Activated CD4-positive, alpha-beta T cell treated with anti-CD3 and anti-CD28 coated beads, Interleukin-2, amount 10 ng/mL, durations not matched to agents 24 days and 14 days (primary cell): ENCODE results near the gene CHAD. TPM values are rescaled to one million over a fixed set of nuclear protein-coding genes. Genes with fewer than 3 reads are reported as not detected.

Source experiments
- DNase-seq: peaks from one replicate; pipeline ENCODE4 v3.0.0; 2022
- H3K27ac Mint-ChIP-seq: one replicate; pipeline ENCODE4 v1.8.0; 2022; ENCODE audit warnings: mild to moderate bottlenecking, mixed read lengths
- H3K27me3 Mint-ChIP-seq: one replicate; pipeline ENCODE4 v1.8.0; 2022; ENCODE audit warnings: mixed read lengths
- H3K36me3 Mint-ChIP-seq: one replicate; pipeline ENCODE4 v1.8.0; 2022; ENCODE audit warnings: low read depth, mild to moderate bottlenecking, mixed read lengths
- H3K4me1 Mint-ChIP-seq: one replicate; pipeline ENCODE4 v1.8.0; 2021; ENCODE audit warnings: mixed read lengths
- H3K4me3 Mint-ChIP-seq: one replicate; pipeline ENCODE4 v1.8.0; 2022; ENCODE audit warnings: mild to moderate bottlenecking, moderate library complexity, mixed read lengths
- H3K9me3 Mint-ChIP-seq: one replicate; pipeline ENCODE4 v1.8.0; 2021; ENCODE audit warnings: mixed read lengths
- intact Hi-C: fragments of 100-400 bp; cut with micrococcal nuclease; formaldehyde crosslinking; loops from one replicate; pipeline ENCODE4 v1.15.1; 2023
- total RNA-seq: library from RNA; stranded (reverse); gene quantifications from 2 replicates; pipeline ENCODE4 v1.2.3, GENCODE V29; 2022

The CHAD gene
- total RNA-seq, 1 donor from 2014 or later = not detected

DNA sequence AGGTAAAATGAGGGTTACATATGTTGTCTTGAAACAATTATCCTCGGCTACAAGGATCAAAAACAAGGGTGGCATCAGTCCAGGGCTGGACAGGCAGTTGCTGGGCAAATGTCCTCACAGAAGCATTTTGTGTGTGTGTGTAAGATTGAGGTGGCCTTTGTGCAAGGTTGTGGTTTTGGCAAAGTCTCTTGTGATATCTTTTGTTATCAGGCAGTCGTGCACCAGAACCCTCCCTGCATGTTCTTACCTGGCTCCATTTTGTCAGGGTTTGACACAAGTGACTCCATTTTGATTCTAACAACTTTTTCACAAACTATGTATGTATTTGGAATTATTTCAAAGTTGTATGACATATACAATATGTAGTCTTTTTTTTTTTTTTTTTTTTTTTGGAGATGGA, 20.0 kb downstream of the CHAD start:
- intact Hi-C loops = no loop called here
- H3K9me3 Mint-ChIP-seq = no peaks in the 10 kb centered on the region
- H3K4me3 Mint-ChIP-seq = no peak overlapping the region
- H3K36me3 Mint-ChIP-seq = no peaks in the 10 kb centered on the region
- H3K27me3 Mint-ChIP-seq = no peaks in the 10 kb centered on the region
- H3K27ac Mint-ChIP-seq = no peak overlapping the region
- DNase-seq = no peak
- peaks cover 2% of the 10 kb centered on the region for H3K4me1 Mint-ChIP-seq

DNA sequence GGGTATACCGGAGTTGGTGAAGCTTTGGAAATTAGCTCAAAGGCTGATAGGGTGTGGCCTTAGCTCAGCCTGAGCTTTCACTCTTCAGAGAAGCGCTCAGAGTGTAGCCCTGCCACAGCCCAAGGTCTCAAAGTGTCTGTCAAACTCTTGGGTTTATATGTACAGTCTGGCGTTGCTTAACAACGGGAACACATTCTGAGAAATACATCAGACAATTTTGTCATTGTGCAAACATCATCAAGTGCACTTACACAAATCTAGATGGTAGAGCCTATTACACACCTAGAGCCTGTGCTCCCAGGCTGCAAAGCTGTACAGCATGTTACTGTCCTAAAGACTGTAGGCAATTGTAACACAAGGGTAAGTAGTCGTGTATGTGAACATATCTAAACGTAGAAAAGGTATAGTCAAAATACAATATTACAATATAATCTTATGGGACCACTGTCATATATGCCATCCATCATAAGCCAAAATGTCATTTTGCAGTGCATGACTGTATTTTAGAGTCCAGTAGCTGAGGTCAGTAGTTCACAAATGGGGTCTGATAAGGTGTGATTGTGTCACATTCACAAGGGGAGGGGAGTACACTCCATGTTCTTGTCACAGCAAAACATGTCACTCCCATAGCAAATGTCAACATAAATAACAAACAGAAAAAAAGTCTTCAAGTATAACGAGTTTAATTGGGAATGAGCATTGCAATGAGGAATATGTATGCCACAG, 20.6 kb downstream of the CHAD start:
- Mint-ChIP-seq H3K27ac (no peak overlapping the region), H3K36me3 (no peaks in the 10 kb centered on the region), H3K4me3 (no peak overlapping the region), H3K27me3 (no peaks in the 10 kb centered on the region), H3K4me1 (peaks cover 2% of the 10 kb centered on the region), H3K9me3 (no peaks in the 10 kb centered on the region)
- intact Hi-C loops = no loop called here
- DNase-seq = no peak

DNA sequence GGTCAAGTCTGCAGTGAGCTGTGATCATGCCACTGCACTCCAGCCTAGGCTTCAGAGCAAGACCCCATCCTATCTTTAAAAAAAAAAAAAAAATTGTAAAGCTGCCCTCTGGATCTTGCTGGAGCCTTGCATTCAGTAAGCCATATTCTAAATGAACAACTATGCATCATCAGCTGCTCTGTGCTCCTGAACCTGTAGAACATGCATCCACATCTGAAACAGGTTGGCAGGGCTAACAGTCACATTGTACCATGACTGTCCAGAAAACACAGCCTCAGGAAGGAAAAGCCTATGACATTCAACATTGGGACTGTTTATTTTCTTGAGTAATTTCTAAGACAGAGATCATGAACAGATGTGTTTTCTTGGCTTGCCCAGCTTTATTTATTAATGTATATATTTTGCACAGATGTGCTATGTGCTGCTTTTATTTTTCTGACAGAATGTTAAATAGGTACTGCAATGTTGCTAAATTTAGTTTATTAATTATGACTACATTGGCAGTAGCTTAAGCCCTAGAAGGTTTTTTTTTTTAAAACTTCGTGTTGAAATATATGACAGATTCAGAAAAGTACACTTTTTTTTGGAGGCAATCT, 22.9 kb downstream of the CHAD start:
- H3K36me3 Mint-ChIP-seq = no peaks in the 10 kb centered on the region
- no peaks in the 10 kb centered on the region for H3K4me1 Mint-ChIP-seq
- no peaks in the 10 kb centered on the region for H3K27me3 Mint-ChIP-seq
- no peaks in the 10 kb centered on the region for H3K9me3 Mint-ChIP-seq
- no peak for DNase-seq
- H3K4me3 Mint-ChIP-seq = no peak overlapping the region
- intact Hi-C loops = no loop called here
- no peak overlapping the region for H3K27ac Mint-ChIP-seq

DNA sequence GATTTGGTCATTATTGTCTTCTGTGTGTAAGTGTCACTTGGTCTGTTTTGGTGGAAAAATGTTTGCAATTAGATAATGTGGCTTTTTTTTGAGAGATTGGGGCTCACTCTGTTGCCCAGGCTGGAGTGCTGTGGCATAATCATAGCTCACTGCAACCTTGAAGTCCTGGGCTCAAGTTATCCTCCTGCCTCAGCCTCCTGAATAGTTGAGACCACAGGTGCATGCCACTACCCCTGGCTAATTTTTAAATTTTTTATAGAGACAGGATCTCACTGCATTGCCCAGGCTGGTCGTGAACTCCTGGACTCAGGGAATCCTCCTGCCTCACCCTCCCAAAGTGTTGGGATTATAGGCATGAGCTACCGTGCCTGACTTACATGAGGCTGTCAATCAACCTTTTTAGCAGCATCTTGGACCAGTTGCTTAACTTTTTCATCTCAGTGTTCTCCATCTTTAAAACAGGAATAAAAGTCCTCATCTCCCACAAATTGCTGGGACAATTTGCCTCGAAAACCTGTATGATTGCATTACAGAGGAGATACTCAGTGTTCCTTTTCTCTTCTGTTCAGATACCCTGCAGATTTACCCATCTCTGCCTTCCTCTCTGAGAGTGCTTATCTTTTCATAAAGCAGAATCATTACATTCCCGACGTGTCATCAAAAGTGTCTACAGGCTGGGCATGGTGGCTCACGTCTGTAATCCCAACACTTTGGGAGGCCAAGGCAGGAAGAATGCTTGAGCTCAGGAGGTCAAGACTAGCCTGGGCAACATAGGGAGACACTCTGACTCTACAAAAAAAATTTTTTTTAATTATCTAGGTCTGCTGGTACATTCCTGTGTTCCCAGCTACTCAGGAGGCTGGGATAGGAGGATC, 23.6 kb downstream of the CHAD start:
- intact Hi-C loops = no loop called here
- Mint-ChIP-seq H3K4me3 (no peak overlapping the region), H3K36me3 (no peaks in the 10 kb centered on the region), H3K27ac (no peak overlapping the region), H3K27me3 (no peaks in the 10 kb centered on the region), H3K9me3 (no peaks in the 10 kb centered on the region), H3K4me1 (no peaks in the 10 kb centered on the region)
- DNase-seq = no peak

DNA sequence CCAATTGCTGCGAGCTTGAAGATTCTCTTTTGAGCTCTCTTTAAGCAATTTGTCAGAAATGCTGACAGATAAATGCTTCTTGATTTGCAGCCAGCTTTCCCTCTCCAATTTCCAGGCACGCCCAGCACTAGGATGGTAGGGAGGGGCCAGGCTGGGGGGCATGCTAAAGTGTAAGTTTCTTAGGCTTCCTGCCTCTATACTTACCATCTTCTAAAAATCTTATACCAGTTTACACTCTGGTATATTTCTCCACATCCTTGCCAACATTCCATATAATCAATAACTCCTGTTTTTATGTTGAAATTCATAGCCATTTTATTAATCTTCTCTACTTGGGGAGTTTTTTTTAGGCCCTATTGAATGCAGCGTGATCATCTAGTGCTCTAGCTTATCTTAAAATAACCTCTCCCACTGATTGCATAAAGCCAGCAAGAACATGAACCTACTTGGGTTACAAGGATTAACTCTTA, 25.1 kb downstream of the CHAD start:
- intact Hi-C loops = no loop called here
- H3K4me1 Mint-ChIP-seq = no peaks in the 10 kb centered on the region
- DNase-seq = no peak
- H3K27ac Mint-ChIP-seq = no peak overlapping the region
- no peaks in the 10 kb centered on the region for H3K9me3 Mint-ChIP-seq
- no peaks in the 10 kb centered on the region for H3K27me3 Mint-ChIP-seq
- H3K4me3 Mint-ChIP-seq = no peak overlapping the region
- no peaks in the 10 kb centered on the region for H3K36me3 Mint-ChIP-seq

DNA sequence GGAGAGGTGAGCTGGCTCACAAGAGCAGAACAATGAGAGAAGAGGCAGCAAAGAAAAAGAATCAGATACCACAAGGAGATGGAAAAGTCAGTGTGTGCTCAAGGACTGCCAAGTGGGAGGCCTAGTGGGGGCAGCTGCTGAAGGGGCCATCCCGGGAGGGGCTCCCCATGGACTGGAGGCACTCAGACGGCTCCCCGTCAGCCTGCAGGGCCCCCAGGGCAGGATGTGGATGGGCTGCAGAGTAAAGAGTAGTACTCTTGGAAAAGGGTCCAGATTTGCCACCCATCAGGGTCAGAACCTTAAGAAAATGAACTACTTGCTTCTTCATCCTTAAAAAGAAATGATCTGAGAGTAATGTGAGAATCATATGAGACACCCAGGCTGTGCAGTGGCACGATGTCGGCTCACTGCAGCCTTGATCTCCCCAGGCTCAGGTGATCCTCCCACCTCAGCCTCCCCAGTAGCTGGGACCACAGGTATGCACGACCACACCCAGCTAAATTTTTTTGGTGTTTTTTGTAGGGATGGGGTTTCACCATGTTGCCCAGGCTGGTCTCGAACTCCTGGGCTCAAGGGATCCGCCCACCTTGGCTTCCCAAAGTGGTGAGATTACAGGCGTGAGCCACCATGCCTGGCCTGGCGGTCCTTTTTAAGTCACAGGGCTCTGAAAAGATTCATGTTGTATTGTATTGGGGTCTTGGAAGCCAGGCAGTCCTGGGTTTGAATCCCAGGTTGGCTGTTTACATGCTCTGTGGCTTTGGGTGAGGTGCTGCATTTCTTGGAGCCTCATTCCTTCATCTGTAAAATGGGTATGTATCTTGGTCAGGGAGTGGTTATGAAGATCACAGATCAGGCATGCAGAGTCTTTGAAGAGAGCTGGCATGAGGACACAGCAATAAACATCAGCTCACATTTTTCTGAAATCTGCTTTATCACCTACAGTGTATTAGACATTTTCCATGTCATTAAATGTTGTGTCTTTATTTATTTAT, 27.5 kb downstream of the CHAD start:
- no peaks in the 10 kb centered on the region for H3K27me3 Mint-ChIP-seq
- no peak overlapping the region for H3K27ac Mint-ChIP-seq
- intact Hi-C loops = no loop called here
- H3K4me3 Mint-ChIP-seq = no peak overlapping the region
- H3K9me3 Mint-ChIP-seq = no peaks in the 10 kb centered on the region
- DNase-seq = no peak
- H3K36me3 Mint-ChIP-seq = no peaks in the 10 kb centered on the region
- no peaks in the 10 kb centered on the region for H3K4me1 Mint-ChIP-seq

DNA sequence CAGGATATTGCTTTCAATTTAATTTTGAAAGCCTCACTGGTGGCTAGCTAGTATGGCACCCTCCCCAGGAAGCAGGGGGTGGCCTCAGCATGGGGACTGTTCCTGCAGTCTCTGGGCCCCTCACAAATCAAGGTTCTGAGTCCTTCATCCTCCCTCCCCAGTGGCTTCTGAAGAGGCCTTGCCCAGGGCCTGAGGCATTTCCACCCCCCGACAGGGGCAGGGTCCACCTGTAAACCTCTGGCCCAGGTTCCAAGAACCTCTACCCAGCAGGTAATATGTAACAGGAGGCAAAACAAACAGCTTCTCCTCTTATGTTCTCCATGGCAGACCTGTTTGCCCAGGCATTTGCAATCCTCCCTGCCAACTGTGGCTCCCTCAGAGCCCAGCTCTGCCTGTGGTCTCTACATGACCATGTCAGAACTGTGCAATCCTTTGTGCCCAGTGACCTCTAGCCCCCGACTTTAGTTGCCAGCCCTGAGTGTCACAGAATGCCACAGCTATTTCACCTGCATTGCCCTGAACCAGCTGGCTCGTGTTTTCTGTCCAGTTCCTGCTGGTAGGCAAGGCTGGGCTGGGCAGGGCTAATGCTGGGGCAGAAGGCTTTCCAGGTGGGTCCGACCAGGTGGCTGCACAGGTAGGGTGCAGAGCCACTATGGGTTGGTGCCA, 28.4 kb downstream of the CHAD start:
- DNase-seq = no peak
- H3K9me3 Mint-ChIP-seq = no peaks in the 10 kb centered on the region
- no peaks in the 10 kb centered on the region for H3K36me3 Mint-ChIP-seq
- H3K4me3 Mint-ChIP-seq = no peak overlapping the region
- no peak overlapping the region for H3K27ac Mint-ChIP-seq
- intact Hi-C loops = no loop called here
- no peaks in the 10 kb centered on the region for H3K4me1 Mint-ChIP-seq
- no peaks in the 10 kb centered on the region for H3K27me3 Mint-ChIP-seq

DNA sequence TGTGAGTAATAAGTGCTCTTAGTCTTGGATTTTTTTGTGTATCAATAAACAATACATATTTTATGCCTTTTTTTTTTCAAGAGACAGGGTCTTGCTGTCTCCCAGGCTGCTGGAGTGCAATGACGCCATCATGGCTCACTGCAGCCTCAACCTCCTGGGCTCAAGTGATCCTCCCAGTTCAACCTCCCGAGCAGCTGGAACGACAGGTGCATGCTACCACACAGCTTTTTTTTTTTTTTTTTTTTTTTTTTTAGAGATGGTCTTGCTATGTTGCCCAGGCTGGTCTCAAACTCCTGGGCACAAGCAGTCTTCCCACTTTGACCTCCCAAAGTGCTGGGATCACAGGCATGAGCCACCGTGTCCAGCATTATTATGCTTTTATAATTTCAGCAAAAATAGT, 29.7 kb downstream of the CHAD start:
- H3K4me3 Mint-ChIP-seq = no peak overlapping the region
- intact Hi-C loops = no loop called here
- no peak for DNase-seq
- no peaks in the 10 kb centered on the region for H3K27me3 Mint-ChIP-seq
- no peaks in the 10 kb centered on the region for H3K9me3 Mint-ChIP-seq
- no peaks in the 10 kb centered on the region for H3K4me1 Mint-ChIP-seq
- no peak overlapping the region for H3K27ac Mint-ChIP-seq
- H3K36me3 Mint-ChIP-seq = no peaks in the 10 kb centered on the region

DNA sequence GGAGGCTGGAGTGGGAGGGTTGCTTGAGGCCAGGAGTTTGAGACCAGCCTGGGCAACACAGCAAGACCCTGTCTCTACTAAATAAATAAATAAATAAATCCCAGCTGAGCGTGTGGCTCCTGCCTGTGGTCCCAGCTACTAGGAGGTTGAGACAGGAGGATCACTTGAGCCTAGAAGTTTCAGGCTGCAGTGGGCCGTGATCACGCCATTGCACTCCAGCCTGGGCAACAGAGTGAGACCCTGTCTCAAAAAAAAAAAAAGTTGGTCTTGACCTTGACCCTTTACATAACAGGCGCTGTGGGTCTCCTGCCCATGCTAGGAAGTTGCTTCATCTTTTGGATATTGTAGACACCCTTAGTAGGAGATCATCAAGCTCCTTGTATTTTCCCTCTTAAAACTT, 31.3 kb downstream of the CHAD start:
- no peaks in the 10 kb centered on the region for H3K4me1 Mint-ChIP-seq
- H3K27ac Mint-ChIP-seq = no peak overlapping the region
- H3K9me3 Mint-ChIP-seq = no peaks in the 10 kb centered on the region
- H3K4me3 Mint-ChIP-seq = no peak overlapping the region
- no peaks in the 10 kb centered on the region for H3K36me3 Mint-ChIP-seq
- intact Hi-C loops = no loop called here
- no peak for DNase-seq
- H3K27me3 Mint-ChIP-seq = no peaks in the 10 kb centered on the region

DNA sequence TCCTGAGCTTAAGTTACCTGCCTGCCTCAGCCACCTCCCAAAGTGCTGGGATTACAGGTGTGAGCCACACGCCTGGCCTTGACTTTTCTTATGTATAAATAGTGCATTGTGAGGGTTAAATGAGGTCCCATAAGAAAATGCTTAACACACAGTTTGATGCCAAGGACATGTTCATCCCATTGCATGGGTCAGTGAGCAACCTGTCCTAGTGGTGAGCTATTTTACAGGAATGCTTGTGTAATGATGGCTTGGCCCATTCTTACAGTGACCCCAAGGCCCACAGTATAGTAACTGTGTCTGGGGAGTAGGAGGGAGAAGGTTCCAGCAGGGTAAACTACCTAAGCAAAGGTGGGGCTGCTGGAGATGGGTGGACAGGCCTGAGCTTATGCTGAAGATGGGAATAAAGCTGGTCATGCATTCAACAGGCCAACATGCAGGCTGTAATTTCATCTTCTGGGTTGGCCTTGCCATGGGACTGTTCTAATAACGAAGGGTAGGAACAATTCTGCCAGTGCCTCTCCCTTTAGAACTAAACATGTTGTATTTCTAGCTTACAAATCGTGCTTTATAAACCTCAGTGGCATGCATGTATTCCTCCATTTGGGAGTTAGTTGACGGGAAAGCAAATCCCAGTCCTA, 36.4 kb downstream of the CHAD start:
- Mint-ChIP-seq H3K27ac (no peak overlapping the region), H3K36me3 (peaks cover 1% of the 10 kb centered on the region), H3K4me3 (no peak overlapping the region), H3K27me3 (no peaks in the 10 kb centered on the region), H3K9me3 (no peaks in the 10 kb centered on the region), H3K4me1 (peaks cover 9% of the 10 kb centered on the region)
- intact Hi-C loops = no loop called here
- DNase-seq = no peak

DNA sequence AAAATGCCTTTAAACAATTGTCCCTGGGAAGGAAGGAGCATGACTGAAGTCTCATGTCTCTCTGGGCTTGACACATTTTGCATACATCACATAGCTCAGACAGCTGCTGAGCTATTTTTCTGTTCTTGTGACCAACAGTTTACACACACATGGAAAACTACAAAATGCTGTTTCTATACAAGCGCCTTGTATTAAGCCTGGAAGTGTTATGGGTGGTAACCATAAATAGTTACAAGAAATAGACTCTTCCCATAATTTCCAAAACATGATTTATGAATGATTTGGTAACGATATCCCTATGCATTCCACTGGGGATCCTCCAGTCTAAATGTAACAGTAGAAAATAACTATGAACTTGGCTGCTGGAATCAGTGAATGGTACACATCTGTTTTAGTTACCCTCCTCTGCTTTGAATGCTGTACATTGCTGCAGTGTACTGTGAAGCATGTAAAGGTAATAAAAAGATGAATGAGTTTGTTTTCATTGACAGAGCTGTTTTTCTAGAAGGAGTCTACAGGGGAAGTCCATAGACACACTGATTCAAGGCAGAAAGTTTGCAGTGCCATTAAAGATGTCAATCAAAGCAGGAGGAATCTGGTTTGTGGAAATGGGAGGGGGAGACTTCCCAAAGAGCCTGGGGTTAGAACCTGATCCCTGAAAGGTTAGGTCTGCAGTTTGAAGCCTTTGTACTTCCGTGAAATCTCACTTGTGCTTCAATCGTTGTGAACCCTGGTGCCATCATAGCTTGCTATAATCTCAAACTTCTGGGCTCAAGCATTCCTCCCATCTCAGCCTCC, 37.7 kb downstream of the CHAD start:
- Mint-ChIP-seq H3K27me3 (no peaks in the 10 kb centered on the region), H3K4me3 (no peak overlapping the region), H3K36me3 (peaks cover 1% of the 10 kb centered on the region), H3K4me1 (peaks cover 15% of the 10 kb centered on the region), H3K27ac (no peak overlapping the region), H3K9me3 (no peaks in the 10 kb centered on the region)
- DNase-seq = no peak
- intact Hi-C loops = no loop called here

DNA sequence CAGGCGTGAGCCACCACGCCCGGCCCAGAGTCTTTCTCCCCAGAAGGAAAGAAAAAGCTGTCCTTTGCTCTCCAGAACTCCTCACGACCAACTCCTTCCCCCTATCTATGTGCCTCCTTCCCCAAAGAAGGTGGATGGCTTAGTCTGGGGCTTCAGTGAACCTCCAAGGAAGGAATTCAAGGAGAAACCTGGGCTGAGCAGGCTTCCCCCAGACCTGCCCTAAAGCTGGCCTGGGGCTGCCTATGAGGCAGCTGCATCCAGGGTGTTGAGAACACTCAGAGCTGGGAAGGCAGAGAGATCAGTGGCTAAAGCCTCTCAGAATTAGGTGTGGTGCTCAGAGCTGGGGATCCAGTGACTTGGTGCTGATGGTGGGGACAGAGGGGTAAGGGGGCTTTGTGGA, 38.9 kb downstream of the CHAD start:
- Mint-ChIP-seq H3K9me3 (no peaks in the 10 kb centered on the region), H3K4me3 (no peak overlapping the region), H3K4me1 (peaks cover 21% of the 10 kb centered on the region), H3K36me3 (peaks cover 1% of the 10 kb centered on the region), H3K27me3 (no peaks in the 10 kb centered on the region), H3K27ac (no peak overlapping the region)
- intact Hi-C loops = no loop called here
- DNase-seq = no peak
